ACC112 (cell line): ENCODE measurements around the gene TTC29.

Experiments used
- H2AFZ ChIP-seq: fragments of 200-600 bp; sonication (generic); one replicate; pipeline ENCODE4 v1.6.0; 2017; ENCODE audit warnings: antibody characterized with exemption, low read length; ENCODE audit not compliant: unreplicated experiment
- H3K27ac ChIP-seq: fragments of 200-600 bp; sonication (generic); 2 replicates; pipeline ENCODE4 v1.5.1; 2014; ENCODE audit warnings: low read depth, mild to moderate bottlenecking, antibody characterized with exemption, low read length, moderate library complexity
- H3K27me3 ChIP-seq: fragments of 200-600 bp; sonication (generic); 2 replicates; pipeline ENCODE4 v1.6.1; 2014; ENCODE audit warnings: mild to moderate bottlenecking, antibody characterized with exemption, low read length, moderate library complexity, mixed read lengths; ENCODE audit not compliant: insufficient read depth
- H3K36me3 ChIP-seq: fragments of 200-600 bp; sonication (generic); 2 replicates; pipeline ENCODE4 v1.6.1; 2016; ENCODE audit warnings: mild to moderate bottlenecking, antibody characterized with exemption, low read length, moderate library complexity, mixed read lengths; ENCODE audit not compliant: insufficient read depth
- H3K4me1 ChIP-seq: fragments of 200-600 bp; sonication (generic); one replicate; pipeline ENCODE4 v1.6.1; 2016; ENCODE audit warnings: low read length, mixed read lengths; ENCODE audit not compliant: insufficient read depth, unreplicated experiment, control insufficient read depth
- H3K4me3 ChIP-seq: fragments of 200-600 bp; sonication (generic); 2 replicates; pipeline ENCODE4 v1.5.1; 2014; ENCODE audit warnings: mild to moderate bottlenecking, low read depth, low read length
- H3K79me2 ChIP-seq: fragments of 200-600 bp; sonication (generic); one replicate; pipeline ENCODE4 v1.6.0; 2016; ENCODE audit warnings: low read length; ENCODE audit not compliant: control insufficient read depth, unreplicated experiment, insufficient read depth

Gene TTC29

DNA sequence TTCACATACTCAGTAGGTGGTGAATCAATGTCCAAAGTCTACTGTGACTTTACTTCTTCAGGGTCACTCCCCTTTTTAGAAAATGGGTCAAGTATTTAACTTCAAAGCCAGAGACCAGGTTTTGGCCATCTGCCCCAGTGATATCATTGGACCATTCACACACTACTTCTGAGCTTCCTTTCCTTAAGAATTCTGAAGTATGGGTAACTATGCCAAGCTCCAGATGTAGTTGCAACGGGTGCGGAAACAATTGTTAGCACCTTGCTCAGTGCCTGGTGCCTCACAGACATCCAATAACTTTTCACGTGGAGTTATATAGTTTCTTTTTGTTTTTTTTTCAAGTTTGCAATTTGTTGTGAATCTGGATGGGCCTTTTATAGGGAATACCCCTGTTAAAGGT lies 62.6 kb downstream of the TTC29 start:
- no peaks in the 10 kb centered on the region for H3K36me3 ChIP-seq
- no peak overlapping the region for H2AFZ ChIP-seq
- H3K79me2 ChIP-seq = no peaks in the 10 kb centered on the region
- peaks cover 36% of the 10 kb centered on the region for H3K27me3 ChIP-seq
- H3K4me3 ChIP-seq = no peak overlapping the region
- H3K27ac ChIP-seq = no peak overlapping the region
- H3K4me1 ChIP-seq = no peaks in the 10 kb centered on the region

DNA sequence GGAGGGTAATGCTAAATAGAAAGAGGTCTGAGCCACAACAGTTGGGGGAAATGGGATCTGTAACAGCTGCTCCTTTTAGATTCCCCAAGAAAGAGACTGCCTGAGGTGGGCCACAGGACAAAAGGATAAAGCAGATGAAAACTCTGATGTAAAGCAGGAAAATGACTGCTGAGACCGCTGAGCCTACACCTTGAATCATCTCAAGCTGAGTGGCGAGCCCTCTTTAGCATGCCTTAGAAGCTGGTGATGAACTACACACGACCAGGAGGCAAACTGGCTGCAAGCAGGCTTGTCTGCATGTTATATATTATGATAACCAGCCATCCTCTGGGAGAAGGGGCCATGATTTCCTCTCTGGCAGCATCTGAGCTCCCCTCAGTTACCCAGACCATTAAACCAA lies 88.4 kb downstream of the TTC29 start:
- Histone ChIP-seq H3K79me2 (no peaks in the 10 kb centered on the region), H3K4me1 (no peaks in the 10 kb centered on the region), H3K27ac (no peak overlapping the region), H3K27me3 (peaks cover 35% of the 10 kb centered on the region), H3K4me3 (no peak overlapping the region), H2AFZ (no peak overlapping the region), H3K36me3 (no peaks in the 10 kb centered on the region)

DNA sequence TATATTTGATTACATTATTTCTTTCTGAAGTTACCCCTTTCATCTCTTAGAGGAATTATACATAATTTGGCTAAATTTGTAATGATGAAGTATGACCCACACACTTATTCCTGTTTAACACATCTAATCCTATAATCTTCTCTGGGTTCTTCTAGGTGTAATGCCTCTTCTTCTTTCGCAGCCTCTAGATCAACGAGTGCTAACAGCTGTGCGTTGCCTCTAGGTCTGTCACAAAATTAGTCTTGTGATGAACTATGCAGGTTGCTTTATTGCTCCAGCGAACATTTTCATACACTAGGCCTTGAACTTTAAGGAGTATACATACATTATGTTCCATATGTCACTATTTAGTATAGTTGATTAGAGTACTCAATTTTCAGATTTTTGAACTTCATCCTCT lies 89.9 kb downstream of the TTC29 start:
- H3K27ac ChIP-seq = no peak overlapping the region

DNA sequence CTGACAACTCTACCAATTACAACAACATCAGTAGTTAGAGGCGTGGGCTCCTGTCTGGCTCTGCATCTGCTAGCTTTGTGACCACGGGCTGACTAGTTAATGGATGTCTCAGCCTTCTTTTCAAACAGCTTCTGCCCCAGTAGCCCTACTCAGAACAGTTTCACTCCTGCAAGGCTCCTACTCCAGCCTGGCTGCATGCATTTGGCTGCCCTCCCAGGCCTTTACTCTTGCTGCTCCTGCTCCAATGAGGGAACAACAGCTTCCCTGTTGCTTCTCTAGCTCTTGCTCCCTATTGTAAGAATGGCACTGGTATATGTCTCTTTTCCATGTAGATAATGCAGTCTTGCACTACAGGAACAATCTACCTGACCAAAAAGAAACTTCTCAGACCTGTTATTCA lies 93.3 kb downstream of the TTC29 start:
- H3K4me1 ChIP-seq = no peaks in the 10 kb centered on the region
- no peak overlapping the region for H3K4me3 ChIP-seq
- H3K27ac ChIP-seq = no peak overlapping the region
- H3K27me3 ChIP-seq = peaks cover 32% of the 10 kb centered on the region; the same call in 1 of the 2 replicates
- H3K79me2 ChIP-seq = no peaks in the 10 kb centered on the region
- H3K36me3 ChIP-seq = no peaks in the 10 kb centered on the region
- H2AFZ ChIP-seq = no peak overlapping the region

More for the DNA sequence above, 89.9 kb downstream of the TTC29 start:
- Histone ChIP-seq H3K4me3 (no peak overlapping the region), H3K79me2 (no peaks in the 10 kb centered on the region), H2AFZ (no peak overlapping the region), H3K36me3 (no peaks in the 10 kb centered on the region), H3K4me1 (no peaks in the 10 kb centered on the region), H3K27me3 (peaks cover 40% of the 10 kb centered on the region)

DNA sequence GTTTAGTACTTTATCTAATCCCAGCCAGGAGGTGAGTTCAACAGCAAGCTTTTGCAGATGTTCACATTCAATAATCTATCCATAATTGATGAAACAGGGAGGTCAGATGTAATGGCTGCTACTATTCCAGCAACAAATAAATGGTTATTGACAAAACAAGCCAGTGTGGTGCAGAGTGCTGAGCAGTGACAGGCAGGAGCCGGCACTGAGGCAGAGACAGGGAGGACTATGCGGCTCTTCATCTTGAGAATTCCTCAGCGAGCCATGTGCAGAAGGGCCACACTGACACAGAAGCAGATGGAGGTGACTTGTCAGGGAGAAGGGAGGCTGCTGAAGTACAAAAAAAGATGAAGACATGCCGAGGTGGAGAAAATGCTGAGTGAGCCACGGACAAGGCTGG lies 98.3 kb downstream of the TTC29 start:
- Histone ChIP-seq H3K4me3 (no peak overlapping the region), H3K27ac (no peak overlapping the region), H3K79me2 (no peaks in the 10 kb centered on the region), H3K27me3 (peaks cover 41% of the 10 kb centered on the region; the same call in 1 of the 2 replicates), H3K36me3 (no peaks in the 10 kb centered on the region), H3K4me1 (no peaks in the 10 kb centered on the region), H2AFZ (no peak overlapping the region)

DNA sequence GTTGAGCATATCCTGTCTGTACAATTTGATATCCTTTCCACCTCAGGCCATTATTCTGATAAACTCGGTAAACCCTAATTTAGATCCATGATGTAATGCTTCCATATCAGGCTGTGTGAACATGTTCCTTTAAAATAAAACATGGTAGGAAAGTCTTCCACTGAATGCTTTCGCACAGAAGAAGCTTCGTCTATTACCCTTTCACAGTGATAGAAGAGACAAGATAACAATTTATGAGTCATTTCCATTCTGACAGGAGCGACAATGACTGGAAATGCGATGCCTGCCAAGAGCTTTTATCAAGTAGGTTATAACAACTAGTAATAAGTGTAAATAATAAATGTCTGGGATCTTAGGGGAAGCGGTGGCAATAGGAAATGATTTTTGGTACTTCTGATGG lies 98.8 kb downstream of the TTC29 start:
- Histone ChIP-seq H3K27ac (no peak overlapping the region), H2AFZ (no peak overlapping the region), H3K4me1 (no peaks in the 10 kb centered on the region), H3K27me3 (peaks cover 36% of the 10 kb centered on the region; the same call in 1 of the 2 replicates), H3K36me3 (no peaks in the 10 kb centered on the region), H3K79me2 (no peaks in the 10 kb centered on the region), H3K4me3 (no peak overlapping the region)

DNA sequence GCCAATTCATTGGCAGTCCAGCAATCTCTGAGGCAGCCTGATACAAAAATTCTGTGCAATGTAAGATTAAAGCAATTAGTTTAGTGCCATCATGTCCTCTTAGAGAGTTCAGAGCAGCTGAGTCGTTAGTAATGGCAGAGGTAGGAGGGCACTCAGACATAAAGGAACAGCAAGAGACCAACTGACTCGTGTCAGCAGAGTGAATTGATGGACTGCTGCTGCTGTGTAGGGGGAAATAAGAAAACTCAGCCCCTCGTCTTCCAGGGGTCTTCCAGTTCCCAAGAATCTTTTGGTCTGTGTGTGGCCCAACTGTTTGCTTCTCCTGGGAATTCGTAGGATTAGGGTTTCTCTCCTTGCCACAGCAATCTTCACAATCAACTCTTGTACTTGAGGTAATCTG lies 100.9 kb downstream of the TTC29 start:
- Histone ChIP-seq H3K79me2 (no peaks in the 10 kb centered on the region), H3K4me1 (no peaks in the 10 kb centered on the region), H2AFZ (no peak overlapping the region), H3K4me3 (no peak overlapping the region), H3K36me3 (no peaks in the 10 kb centered on the region), H3K27me3 (peaks cover 41% of the 10 kb centered on the region), H3K27ac (no peak overlapping the region)

DNA sequence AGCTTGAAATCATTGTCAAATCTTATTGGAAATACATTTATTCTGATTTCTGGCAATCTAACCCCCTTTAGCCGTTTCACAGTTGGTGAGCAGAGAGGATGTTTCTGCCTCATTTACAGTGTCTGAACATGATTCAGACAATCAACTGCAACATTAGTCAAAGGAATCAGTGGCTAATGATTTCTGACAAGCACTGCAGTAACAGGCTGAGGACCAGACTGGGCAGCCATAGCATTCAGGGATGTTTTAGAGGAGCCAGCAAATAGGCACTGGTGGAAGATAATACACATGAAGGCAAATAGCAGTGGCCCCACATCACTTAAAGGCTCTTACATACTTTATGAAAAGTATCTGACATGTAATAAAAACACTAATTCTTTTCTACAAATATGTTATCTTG lies 102.8 kb downstream of the TTC29 start:
- Histone ChIP-seq H3K36me3 (no peaks in the 10 kb centered on the region), H2AFZ (no peak overlapping the region), H3K27ac (no peak overlapping the region), H3K27me3 (peaks cover 38% of the 10 kb centered on the region), H3K4me1 (no peaks in the 10 kb centered on the region), H3K4me3 (no peak overlapping the region), H3K79me2 (no peaks in the 10 kb centered on the region)

DNA sequence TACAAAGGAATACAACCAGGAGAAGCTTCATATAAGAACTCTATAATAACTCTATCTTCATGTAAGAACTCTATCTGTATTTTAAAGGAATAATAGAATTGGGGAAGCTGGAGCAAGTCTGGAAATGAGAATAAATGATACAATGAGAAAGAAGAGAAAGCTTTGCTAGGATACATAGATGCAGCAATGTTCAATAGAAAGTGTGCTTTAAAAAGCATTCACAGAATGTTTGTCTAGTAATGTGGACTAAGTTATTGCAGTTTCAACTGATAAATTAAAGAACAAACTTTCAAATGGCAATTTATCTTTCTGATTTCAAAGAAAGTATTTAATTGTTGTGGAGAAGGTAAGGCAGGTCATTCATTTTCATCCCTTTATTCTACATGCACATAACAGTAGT lies 104.9 kb downstream of the TTC29 start:
- Histone ChIP-seq H3K4me3 (no peak overlapping the region), H3K4me1 (no peaks in the 10 kb centered on the region), H3K79me2 (no peaks in the 10 kb centered on the region), H3K27ac (no peak overlapping the region), H3K36me3 (no peaks in the 10 kb centered on the region), H2AFZ (no peak overlapping the region), H3K27me3 (peaks cover 26% of the 10 kb centered on the region)

DNA sequence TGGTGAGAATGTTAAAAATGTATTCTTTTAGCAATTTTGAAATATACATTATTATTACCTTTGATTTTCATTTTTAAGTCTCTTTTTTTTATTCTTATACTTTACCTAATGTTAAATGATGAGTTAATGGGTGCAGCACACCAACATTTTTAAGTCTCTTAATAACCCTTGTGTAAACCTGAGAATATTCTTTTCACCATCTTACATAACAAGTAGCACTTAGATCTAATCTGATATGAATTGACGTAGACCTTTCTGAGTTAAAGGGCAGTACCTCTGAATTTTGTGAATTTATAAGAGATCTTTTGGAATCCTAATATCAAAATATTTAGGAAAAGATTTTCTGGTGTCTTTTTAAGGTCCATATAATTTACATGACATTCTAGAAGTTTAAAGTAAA lies 110.6 kb downstream of the TTC29 start:
- H3K4me1 ChIP-seq = no peaks in the 10 kb centered on the region
- H3K27ac ChIP-seq = no peak overlapping the region
- H3K27me3 ChIP-seq = peaks cover 12% of the 10 kb centered on the region
- no peak overlapping the region for H2AFZ ChIP-seq
- H3K36me3 ChIP-seq = no peaks in the 10 kb centered on the region
- no peaks in the 10 kb centered on the region for H3K79me2 ChIP-seq
- no peak overlapping the region for H3K4me3 ChIP-seq

DNA sequence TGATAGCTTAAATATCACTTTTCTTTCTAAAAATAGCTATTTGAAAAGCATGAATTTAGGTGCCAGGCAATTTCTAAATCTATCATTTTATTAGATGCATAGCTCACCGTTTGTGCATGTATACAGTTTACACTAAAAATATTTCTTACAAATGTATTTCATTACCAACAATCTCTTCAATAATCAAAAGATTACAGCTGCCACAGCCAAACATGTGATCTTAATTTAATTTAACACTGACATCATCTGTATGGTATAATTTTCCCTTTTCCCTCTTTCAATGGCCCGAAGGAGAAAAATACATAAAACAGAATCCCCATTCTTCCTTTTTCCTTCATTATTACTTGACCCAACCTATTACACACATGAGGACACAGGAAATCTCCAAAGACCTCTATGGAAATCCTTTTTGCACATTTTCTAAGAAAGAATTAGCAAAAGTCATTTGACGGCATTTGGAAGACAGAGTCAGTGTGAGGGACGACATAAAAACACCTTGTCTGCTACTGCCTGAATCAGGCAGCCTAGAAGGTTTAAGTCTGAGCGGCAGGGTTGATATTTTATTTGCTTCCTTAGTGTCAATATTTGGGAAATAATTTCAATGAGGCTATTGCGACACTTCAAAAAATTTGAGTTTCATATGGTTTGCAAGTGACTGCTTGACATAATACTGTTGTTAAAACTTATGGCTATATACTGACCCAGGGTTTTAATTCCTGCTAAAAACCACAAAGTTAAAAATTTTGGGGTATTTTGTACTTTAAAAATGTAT lies 111.2 kb downstream of the TTC29 start:
- Histone ChIP-seq H3K36me3 (no peaks in the 10 kb centered on the region), H3K27ac (no peak overlapping the region), H3K27me3 (peaks cover 12% of the 10 kb centered on the region), H3K4me3 (no peak overlapping the region), H2AFZ (no peak overlapping the region), H3K4me1 (no peaks in the 10 kb centered on the region), H3K79me2 (no peaks in the 10 kb centered on the region)
